Measurements from ENCODE around the gene CLDN15. TPM values are rescaled to one million over a fixed set of nuclear protein-coding genes. Genes with fewer than 3 reads are reported as not detected.
A peak's percentile ranks its signal among the peaks of the same experiment; 100 is the strongest.

The CLDN15 gene
- polyA plus RNA-seq, 3 donors: 19.3 TPM; not detected in 2

GRCh38 chr7:101240226-101241014 lies 2.8 kb upstream of the CLDN15 start:
- Histone ChIP-seq H3K36me3 (replicated peaks in 1 of 2; ENCODE audit: control insufficient read depth in 1 of 2, insufficient read depth in 2 of 2, low read length in 2 of 2) (peaks cover 15 to 28% of the 10 kb centered on the region in 2 donors), H2AFZ (ENCODE audit: insufficient read depth, low read depth, low read length, poor library complexity, severe bottlenecking) (no peak overlapping the region), H4K20me1 (ENCODE audit: insufficient read depth, low read length) (peaks cover 88% of the 10 kb centered on the region), H3K9me3 (replicated peaks in 1 of 2; ENCODE audit: control insufficient read depth in 1 of 2, insufficient read depth in 1 of 2, low read length in 2 of 2) (no peaks in the 10 kb centered on the region), H3K4me2 (replicated peaks; ENCODE audit: extremely low read depth, low read length, poor library complexity, severe bottlenecking) (no peak overlapping the region), H3K4me3 (replicated peaks in 1 of 3; ENCODE audit: low read depth in 2 of 3, low read length in 3 of 3) (no peak overlapping the region), H3K27me3 (ENCODE audit: control insufficient read depth in 2 of 2, insufficient read depth in 2 of 2, low read length in 2 of 2) (peaks cover 0 to 27% of the 10 kb centered on the region in 2 donors), H3K4me1 (ENCODE audit: control insufficient read depth in 1 of 2, insufficient read depth in 2 of 2, low read length in 2 of 2) (peaks cover 50 to 59% of the 10 kb centered on the region in 2 donors), H3K79me2 (ENCODE audit: insufficient read depth, low read length) (peaks cover 25% of the 10 kb centered on the region), H3K27ac (ENCODE audit: low read depth in 1 of 2, low read length in 2 of 2) (peak overlapping the region in 1 of 2 donors; percentile 9), H3K9ac (ENCODE audit: insufficient read depth, low read length, poor library complexity, severe bottlenecking) (no peak overlapping the region)
- TF ChIP-seq CTCF (IDR thresholded peaks at IDR 0.05): no peak
- Mint-ChIP-seq H3K4me1 (peaks cover 53% of the 10 kb centered on the region), H3K27ac (peak overlapping the region in 5 of 7 donors; percentile 48 to 82 (median 73)), H3K9me3 (peaks cover 0 to 3% (median 0%) of the 10 kb centered on the region in 7 donors), H3K4me3 (peak overlapping the region in 1 of 2 donors; percentile 52), H3K36me3 (peaks cover 41 to 53% of the 10 kb centered on the region in 2 donors), H3K27me3 (ENCODE audit: low read depth in 3 of 3) (peaks cover 14 to 31% (median 23%) of the 10 kb centered on the region in 3 donors)
- intact Hi-C loops (cut with micrococcal nuclease): loop anchor here in 1 of 2 donors (10.0 kb wide), 2 partner anchors 96 to 656 kb away; partner anchors contain the start of genes FBXO24 and LRCH4
- 85% methylated on average over 16 of the region's 32 CpGs for WGBS (ENCODE audit: insufficient coverage)
- DNase-seq: no peak

GRCh38 chr7:101239951-101240220 lies 2.3 kb upstream of the CLDN15 start:
- Histone ChIP-seq H3K4me2 (replicated peaks; ENCODE audit: extremely low read depth, low read length, poor library complexity, severe bottlenecking) (no peak overlapping the region), H3K9ac (ENCODE audit: insufficient read depth, low read length, poor library complexity, severe bottlenecking) (no peak overlapping the region), H3K79me2 (ENCODE audit: insufficient read depth, low read length) (peaks cover 21% of the 10 kb centered on the region), H3K9me3 (replicated peaks in 1 of 2; ENCODE audit: control insufficient read depth in 1 of 2, insufficient read depth in 1 of 2, low read length in 2 of 2) (no peaks in the 10 kb centered on the region), H3K36me3 (replicated peaks in 1 of 2; ENCODE audit: control insufficient read depth in 1 of 2, insufficient read depth in 2 of 2, low read length in 2 of 2) (peaks cover 15 to 28% of the 10 kb centered on the region in 2 donors), H3K27ac (ENCODE audit: low read depth in 1 of 2, low read length in 2 of 2) (no peak overlapping the region), H4K20me1 (ENCODE audit: insufficient read depth, low read length) (peaks cover 88% of the 10 kb centered on the region), H3K27me3 (ENCODE audit: control insufficient read depth in 2 of 2, insufficient read depth in 2 of 2, low read length in 2 of 2) (peaks cover 0 to 27% of the 10 kb centered on the region in 2 donors), H3K4me1 (ENCODE audit: control insufficient read depth in 1 of 2, insufficient read depth in 2 of 2, low read length in 2 of 2) (peaks cover 45 to 54% of the 10 kb centered on the region in 2 donors), H3K4me3 (replicated peaks in 1 of 3; ENCODE audit: low read depth in 2 of 3, low read length in 3 of 3) (no peak overlapping the region), H2AFZ (ENCODE audit: insufficient read depth, low read depth, low read length, poor library complexity, severe bottlenecking) (no peak overlapping the region)
- DNase-seq: no peak
- peak overlapping the region in 1 of 7 donors; percentile 26 for H3K27ac Mint-ChIP-seq
- WGBS (ENCODE audit: insufficient coverage): 98% methylated on average over 4 of the region's 9 CpGs
- peaks cover 0 to 3% (median 0%) of the 10 kb centered on the region in 7 donors for H3K9me3 Mint-ChIP-seq
- H3K36me3 Mint-ChIP-seq: peaks cover 41 to 53% of the 10 kb centered on the region in 2 donors
- no peak for TF ChIP-seq CTCF (IDR thresholded peaks at IDR 0.05)
- intact Hi-C loops (cut with micrococcal nuclease): loop anchor here in 1 of 2 donors (10.0 kb wide), 2 partner anchors 95 to 655 kb away; partner anchors contain the start of genes FBXO24 and LRCH4
- H3K4me1 Mint-ChIP-seq: peaks cover 49% of the 10 kb centered on the region
- peaks cover 14 to 31% (median 23%) of the 10 kb centered on the region in 3 donors for H3K27me3 Mint-ChIP-seq (ENCODE audit: low read depth in 3 of 3)
- H3K4me3 Mint-ChIP-seq: no peak overlapping the region

Measured in CD14-positive monocyte (primary cell).